ENCODE measurements around the gene BST1. TPM values are rescaled to one million over a fixed set of nuclear protein-coding genes. Genes with fewer than 3 reads are reported as not detected.

Gene BST1
- total RNA-seq, 1 donor from 2014 or later = 0.58 TPM

GRCh38 chr4:15692602-15693001 is 10.3 kb upstream of the BST1 start:
- no peak overlapping the region for H3K4me3 Mint-ChIP-seq
- peaks cover 13% of the 10 kb centered on the region for H3K9me3 Mint-ChIP-seq
- TF ChIP-seq, protein P1, sequence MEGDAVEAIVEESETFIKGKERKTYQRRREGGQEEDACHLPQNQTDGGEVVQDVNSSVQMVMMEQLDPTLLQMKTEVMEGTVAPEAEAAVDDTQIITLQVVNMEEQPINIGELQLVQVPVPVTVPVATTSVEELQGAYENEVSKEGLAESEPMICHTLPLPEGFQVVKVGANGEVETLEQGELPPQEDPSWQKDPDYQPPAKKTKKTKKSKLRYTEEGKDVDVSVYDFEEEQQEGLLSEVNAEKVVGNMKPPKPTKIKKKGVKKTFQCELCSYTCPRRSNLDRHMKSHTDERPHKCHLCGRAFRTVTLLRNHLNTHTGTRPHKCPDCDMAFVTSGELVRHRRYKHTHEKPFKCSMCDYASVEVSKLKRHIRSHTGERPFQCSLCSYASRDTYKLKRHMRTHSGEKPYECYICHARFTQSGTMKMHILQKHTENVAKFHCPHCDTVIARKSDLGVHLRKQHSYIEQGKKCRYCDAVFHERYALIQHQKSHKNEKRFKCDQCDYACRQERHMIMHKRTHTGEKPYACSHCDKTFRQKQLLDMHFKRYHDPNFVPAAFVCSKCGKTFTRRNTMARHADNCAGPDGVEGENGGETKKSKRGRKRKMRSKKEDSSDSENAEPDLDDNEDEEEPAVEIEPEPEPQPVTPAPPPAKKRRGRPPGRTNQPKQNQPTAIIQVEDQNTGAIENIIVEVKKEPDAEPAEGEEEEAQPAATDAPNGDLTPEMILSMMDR (IDR thresholded peaks at IDR 0.05; ENCODE audit: unreplicated experiment) = no peak
- H3K27me3 Mint-ChIP-seq (ENCODE audit: low read depth) = no peaks in the 10 kb centered on the region
- no peak for DNase-seq (ENCODE audit: low spot score in 2 of 2, unreplicated experiment in 2 of 2)
- peak overlapping the region; percentile 7 for H3K27ac Mint-ChIP-seq
- H3K4me1 Mint-ChIP-seq = peaks cover 17% of the 10 kb centered on the region
- peaks cover 13% of the 10 kb centered on the region for H3K36me3 Mint-ChIP-seq

- DNase-seq (ENCODE audit: low spot score in 2 of 2, unreplicated experiment in 2 of 2) = no peak
- Mint-ChIP-seq H3K27ac (no peak overlapping the region), H3K4me1 (peaks cover 17% of the 10 kb centered on the region)
Observed at GRCh38 chr4:15694431-15694830, 8.4 kb upstream of the BST1 start.

GRCh38 chr4:15695240-15695699 is 7.6 kb upstream of the BST1 start:
- no peak for DNase-seq (ENCODE audit: low spot score in 2 of 2, unreplicated experiment in 2 of 2)
- Mint-ChIP-seq H3K27ac (no peak overlapping the region), H3K27me3 (ENCODE audit: low read depth) (no peaks in the 10 kb centered on the region), H3K9me3 (peaks cover 20% of the 10 kb centered on the region), H3K4me3 (no peak overlapping the region), H3K4me1 (peaks cover 10% of the 10 kb centered on the region), H3K36me3 (peaks cover 4% of the 10 kb centered on the region)
- TF ChIP-seq, protein P1 (IDR thresholded peaks at IDR 0.05; ENCODE audit: unreplicated experiment) = no peak

More at GRCh38 chr4:15694431-15694830, 8.4 kb upstream of the BST1 start:
- H3K36me3 Mint-ChIP-seq = peaks cover 4% of the 10 kb centered on the region
- no peaks in the 10 kb centered on the region for H3K27me3 Mint-ChIP-seq (ENCODE audit: low read depth)
- H3K9me3 Mint-ChIP-seq = peaks cover 19% of the 10 kb centered on the region
- TF ChIP-seq, protein P1 (IDR thresholded peaks at IDR 0.05; ENCODE audit: unreplicated experiment) = no peak
- H3K4me3 Mint-ChIP-seq = no peak overlapping the region

GRCh38 chr4:15695729-15696128 is 7.1 kb upstream of the BST1 start:
- no peak overlapping the region for H3K4me3 Mint-ChIP-seq
- TF ChIP-seq, protein P1 (IDR thresholded peaks at IDR 0.05; ENCODE audit: unreplicated experiment) = no peak
- no peak for DNase-seq (ENCODE audit: low spot score in 2 of 2, unreplicated experiment in 2 of 2)
- peaks cover 20% of the 10 kb centered on the region for H3K9me3 Mint-ChIP-seq
- peaks cover 4% of the 10 kb centered on the region for H3K36me3 Mint-ChIP-seq
- no peaks in the 10 kb centered on the region for H3K27me3 Mint-ChIP-seq (ENCODE audit: low read depth)
- H3K4me1 Mint-ChIP-seq = peaks cover 5% of the 10 kb centered on the region
- H3K27ac Mint-ChIP-seq = no peak overlapping the region

DNA sequence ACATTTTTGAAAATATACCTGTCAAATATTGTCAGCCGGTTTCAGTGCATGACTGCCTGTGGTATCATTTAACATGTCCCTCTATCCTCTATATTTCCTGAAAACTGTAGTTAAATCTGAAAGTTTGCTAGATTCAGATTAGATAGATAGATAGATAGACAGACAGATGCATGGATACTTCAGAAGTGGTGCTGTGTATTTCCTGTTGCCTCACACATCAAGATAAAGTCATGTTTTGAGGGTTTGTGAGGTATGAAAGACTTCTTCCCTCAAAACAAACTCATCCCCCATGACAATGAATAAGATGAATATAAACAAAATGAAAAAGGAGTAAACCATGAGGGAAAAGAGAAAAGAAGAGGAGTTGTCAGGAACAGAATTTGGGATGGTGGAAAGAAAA is 6.0 kb upstream of the BST1 start:
- H3K9me3 Mint-ChIP-seq = peaks cover 20% of the 10 kb centered on the region
- no peak for DNase-seq (ENCODE audit: low spot score in 2 of 2, unreplicated experiment in 2 of 2)
- H3K27me3 Mint-ChIP-seq (ENCODE audit: low read depth) = no peaks in the 10 kb centered on the region
- TF ChIP-seq, protein P1 (IDR thresholded peaks at IDR 0.05; ENCODE audit: unreplicated experiment) = no peak
- H3K4me1 Mint-ChIP-seq = no peaks in the 10 kb centered on the region
- H3K27ac Mint-ChIP-seq = no peak overlapping the region
- H3K36me3 Mint-ChIP-seq = peaks cover 4% of the 10 kb centered on the region
- H3K4me3 Mint-ChIP-seq = no peak overlapping the region

GRCh38 chr4:15703439-15703838 is 574 bp downstream of the BST1 start:
- no peaks in the 10 kb centered on the region for H3K36me3 Mint-ChIP-seq
- H3K27me3 Mint-ChIP-seq (ENCODE audit: low read depth) = no peaks in the 10 kb centered on the region
- H3K9me3 Mint-ChIP-seq = peaks cover 7% of the 10 kb centered on the region
- peaks cover 11% of the 10 kb centered on the region for H3K4me1 Mint-ChIP-seq
- H3K4me3 Mint-ChIP-seq = no peak overlapping the region
- DNase-seq (ENCODE audit: low spot score in 2 of 2, unreplicated experiment in 2 of 2) = no peak
- TF ChIP-seq, protein P1 (IDR thresholded peaks at IDR 0.05; ENCODE audit: unreplicated experiment) = no peak
- H3K27ac Mint-ChIP-seq = no peak overlapping the region

Measured in mesothelial cell of epicardium (in vitro differentiated cells).